HL-60 (cell line): Measurements from ENCODE around the gene PDK3.

ENCODE experiments used
- DNase-seq, 2 experiments: peaks; one replicate each; pipeline ENCODE4 v3.0.0-alpha.2; 2010 to 2020; ENCODE audit warnings: low read depth in 1 of 2, low spot score in 1 of 2
- H3K27ac ChIP-seq: fragments of 250-450 bp; sonication (Bioruptor Pico); replicated peaks from 2 replicates; pipeline ENCODE4 v1.5.1; 2020; ENCODE audit warnings: mild to moderate bottlenecking, moderate library complexity
- H3K27me3 ChIP-seq: fragments of 250-450 bp; sonication (Bioruptor Pico); 2 replicates; pipeline ENCODE4 v1.5.1; 2021; ENCODE audit warnings: mild to moderate bottlenecking, moderate library complexity; ENCODE audit not compliant: insufficient read depth, poor library complexity, severe bottlenecking
- H3K4me3 ChIP-seq: replicated peaks from 2 replicates; pipeline ENCODE4 v1.5.1; 2011; ENCODE audit warnings: mild to moderate bottlenecking, control low read depth, low read length; ENCODE audit not compliant: insufficient read depth
- GABPA ChIP-seq: IDR thresholded peaks from 2 replicates; pipeline ENCODE4 v1.6.1; 2012; ENCODE audit warnings: low read depth
- POLR2AphosphoS5 ChIP-seq: IDR thresholded peaks from 2 replicates; pipeline ENCODE4 v1.6.1; 2012; ENCODE audit warnings: low read depth
- SPI1 ChIP-seq: IDR thresholded peaks from 2 replicates; pipeline ENCODE4 v1.6.1; 2012; ENCODE audit warnings: low read depth, mild to moderate bottlenecking, borderline replicate concordance
- TF ChIP-seq, protein P1 (sequence below): IDR thresholded peaks from one replicate; pipeline ENCODE4 v1.5.1; 2011; ENCODE audit warnings: low read length, control low read depth, inconsistent platforms; ENCODE audit not compliant: insufficient read depth
- TF ChIP-seq, protein P2 (sequence below): IDR thresholded peaks from 2 replicates; pipeline ENCODE4 v1.6.1; 2012; ENCODE audit warnings: low read depth; ENCODE audit not compliant: insufficient replicate concordance

PDK3 gene

DNA sequence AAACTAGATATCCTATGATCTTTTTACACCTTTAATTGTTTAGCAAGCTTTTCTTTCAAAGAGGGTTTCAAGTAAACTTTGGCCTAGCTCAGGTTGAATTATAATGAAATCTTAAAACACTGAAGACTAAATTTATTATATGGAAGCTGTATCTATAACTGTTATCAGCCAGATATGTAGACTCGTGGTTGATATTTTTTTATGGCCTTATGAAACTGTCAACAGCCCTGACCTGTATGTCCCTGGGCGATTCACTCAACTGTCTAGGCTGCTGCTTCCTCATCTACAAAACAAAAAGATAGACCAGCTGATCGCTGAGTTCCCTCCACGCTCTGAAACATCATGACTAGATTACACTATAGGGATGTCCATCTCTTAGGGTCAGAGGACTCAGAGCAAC lies 21.2 kb upstream of the PDK3 start:
- Histone ChIP-seq H3K27ac (no peak overlapping the region), H3K4me3 (no peak overlapping the region), H3K27me3 (no peaks in the 10 kb centered on the region)
- DNase-seq: no peak
- TF ChIP-seq GABPA (no peak), POLR2AphosphoS5 (no peak), SPI1 (no peak)
- TF ChIP-seq, protein P1, sequence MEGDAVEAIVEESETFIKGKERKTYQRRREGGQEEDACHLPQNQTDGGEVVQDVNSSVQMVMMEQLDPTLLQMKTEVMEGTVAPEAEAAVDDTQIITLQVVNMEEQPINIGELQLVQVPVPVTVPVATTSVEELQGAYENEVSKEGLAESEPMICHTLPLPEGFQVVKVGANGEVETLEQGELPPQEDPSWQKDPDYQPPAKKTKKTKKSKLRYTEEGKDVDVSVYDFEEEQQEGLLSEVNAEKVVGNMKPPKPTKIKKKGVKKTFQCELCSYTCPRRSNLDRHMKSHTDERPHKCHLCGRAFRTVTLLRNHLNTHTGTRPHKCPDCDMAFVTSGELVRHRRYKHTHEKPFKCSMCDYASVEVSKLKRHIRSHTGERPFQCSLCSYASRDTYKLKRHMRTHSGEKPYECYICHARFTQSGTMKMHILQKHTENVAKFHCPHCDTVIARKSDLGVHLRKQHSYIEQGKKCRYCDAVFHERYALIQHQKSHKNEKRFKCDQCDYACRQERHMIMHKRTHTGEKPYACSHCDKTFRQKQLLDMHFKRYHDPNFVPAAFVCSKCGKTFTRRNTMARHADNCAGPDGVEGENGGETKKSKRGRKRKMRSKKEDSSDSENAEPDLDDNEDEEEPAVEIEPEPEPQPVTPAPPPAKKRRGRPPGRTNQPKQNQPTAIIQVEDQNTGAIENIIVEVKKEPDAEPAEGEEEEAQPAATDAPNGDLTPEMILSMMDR: no peak
- TF ChIP-seq, protein P2, sequence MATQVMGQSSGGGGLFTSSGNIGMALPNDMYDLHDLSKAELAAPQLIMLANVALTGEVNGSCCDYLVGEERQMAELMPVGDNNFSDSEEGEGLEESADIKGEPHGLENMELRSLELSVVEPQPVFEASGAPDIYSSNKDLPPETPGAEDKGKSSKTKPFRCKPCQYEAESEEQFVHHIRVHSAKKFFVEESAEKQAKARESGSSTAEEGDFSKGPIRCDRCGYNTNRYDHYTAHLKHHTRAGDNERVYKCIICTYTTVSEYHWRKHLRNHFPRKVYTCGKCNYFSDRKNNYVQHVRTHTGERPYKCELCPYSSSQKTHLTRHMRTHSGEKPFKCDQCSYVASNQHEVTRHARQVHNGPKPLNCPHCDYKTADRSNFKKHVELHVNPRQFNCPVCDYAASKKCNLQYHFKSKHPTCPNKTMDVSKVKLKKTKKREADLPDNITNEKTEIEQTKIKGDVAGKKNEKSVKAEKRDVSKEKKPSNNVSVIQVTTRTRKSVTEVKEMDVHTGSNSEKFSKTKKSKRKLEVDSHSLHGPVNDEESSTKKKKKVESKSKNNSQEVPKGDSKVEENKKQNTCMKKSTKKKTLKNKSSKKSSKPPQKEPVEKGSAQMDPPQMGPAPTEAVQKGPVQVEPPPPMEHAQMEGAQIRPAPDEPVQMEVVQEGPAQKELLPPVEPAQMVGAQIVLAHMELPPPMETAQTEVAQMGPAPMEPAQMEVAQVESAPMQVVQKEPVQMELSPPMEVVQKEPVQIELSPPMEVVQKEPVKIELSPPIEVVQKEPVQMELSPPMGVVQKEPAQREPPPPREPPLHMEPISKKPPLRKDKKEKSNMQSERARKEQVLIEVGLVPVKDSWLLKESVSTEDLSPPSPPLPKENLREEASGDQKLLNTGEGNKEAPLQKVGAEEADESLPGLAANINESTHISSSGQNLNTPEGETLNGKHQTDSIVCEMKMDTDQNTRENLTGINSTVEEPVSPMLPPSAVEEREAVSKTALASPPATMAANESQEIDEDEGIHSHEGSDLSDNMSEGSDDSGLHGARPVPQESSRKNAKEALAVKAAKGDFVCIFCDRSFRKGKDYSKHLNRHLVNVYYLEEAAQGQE: no peak

DNA sequence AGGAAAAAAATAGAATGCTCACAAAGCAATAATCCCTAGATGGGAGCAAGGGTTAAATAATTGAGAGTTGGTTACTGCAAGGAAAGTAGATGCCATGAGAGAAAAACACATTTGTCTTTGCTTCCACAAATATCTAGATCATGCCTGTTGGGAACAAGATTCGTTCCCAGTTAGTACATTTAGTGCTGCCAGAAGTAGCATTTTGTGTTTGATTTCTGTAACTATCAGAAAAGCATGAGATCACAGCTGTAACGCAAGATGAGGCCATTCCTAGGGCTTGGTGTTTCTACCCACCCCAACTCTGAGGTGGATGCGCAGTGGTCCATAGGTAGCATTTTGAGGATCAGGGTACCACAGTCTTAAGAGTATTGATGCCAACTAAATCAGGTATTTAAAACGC lies 20.4 kb upstream of the PDK3 start:
- DNase-seq: no peak
- Histone ChIP-seq H3K4me3 (no peak overlapping the region), H3K27me3 (no peaks in the 10 kb centered on the region), H3K27ac (no peak overlapping the region)
- TF ChIP-seq, protein P2: no peak
- TF ChIP-seq, protein P1: no peak
- TF ChIP-seq POLR2AphosphoS5 (no peak), GABPA (no peak), SPI1 (no peak)

DNA sequence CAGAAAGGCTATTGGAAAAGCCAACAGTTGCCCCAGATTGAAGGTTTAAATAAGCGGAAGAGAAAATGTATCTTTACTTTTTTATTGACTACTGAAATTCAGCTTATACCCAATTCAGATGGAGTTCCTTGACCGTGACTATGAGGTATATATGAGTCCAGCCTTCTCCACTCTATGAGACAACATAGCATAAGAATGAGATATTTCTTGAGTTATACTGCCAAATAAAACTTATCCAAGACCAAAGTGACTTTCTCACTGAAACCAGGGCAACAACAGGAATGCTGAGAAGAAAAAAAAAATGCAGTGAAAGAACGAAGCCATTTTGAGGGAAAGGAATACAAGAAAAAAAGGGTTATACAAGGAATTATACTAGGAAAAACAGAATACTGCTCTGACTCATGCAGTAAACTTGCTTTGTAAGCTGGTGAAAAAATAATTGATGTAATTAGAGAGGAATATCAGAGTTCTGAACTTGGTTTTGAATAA lies 16.3 kb upstream of the PDK3 start:
- H3K27ac ChIP-seq: no peak overlapping the region
- no peak for DNase-seq
- no peak overlapping the region for H3K4me3 ChIP-seq
- no peaks in the 10 kb centered on the region for H3K27me3 ChIP-seq
- TF ChIP-seq, protein P2: no peak
- TF ChIP-seq, protein P1: no peak
- TF ChIP-seq SPI1 (no peak), GABPA (no peak), POLR2AphosphoS5 (no peak)
